ENCODE results near the gene PLTP.
"Not testable (repeated sequence)": the region's sequence is repeated elsewhere in the genome, so short reads cannot be mapped to it uniquely, and the experiment has no call there.

The PLTP gene, protein sequence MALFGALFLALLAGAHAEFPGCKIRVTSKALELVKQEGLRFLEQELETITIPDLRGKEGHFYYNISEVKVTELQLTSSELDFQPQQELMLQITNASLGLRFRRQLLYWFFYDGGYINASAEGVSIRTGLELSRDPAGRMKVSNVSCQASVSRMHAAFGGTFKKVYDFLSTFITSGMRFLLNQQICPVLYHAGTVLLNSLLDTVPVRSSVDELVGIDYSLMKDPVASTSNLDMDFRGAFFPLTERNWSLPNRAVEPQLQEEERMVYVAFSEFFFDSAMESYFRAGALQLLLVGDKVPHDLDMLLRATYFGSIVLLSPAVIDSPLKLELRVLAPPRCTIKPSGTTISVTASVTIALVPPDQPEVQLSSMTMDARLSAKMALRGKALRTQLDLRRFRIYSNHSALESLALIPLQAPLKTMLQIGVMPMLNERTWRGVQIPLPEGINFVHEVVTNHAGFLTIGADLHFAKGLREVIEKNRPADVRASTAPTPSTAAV

DNA sequence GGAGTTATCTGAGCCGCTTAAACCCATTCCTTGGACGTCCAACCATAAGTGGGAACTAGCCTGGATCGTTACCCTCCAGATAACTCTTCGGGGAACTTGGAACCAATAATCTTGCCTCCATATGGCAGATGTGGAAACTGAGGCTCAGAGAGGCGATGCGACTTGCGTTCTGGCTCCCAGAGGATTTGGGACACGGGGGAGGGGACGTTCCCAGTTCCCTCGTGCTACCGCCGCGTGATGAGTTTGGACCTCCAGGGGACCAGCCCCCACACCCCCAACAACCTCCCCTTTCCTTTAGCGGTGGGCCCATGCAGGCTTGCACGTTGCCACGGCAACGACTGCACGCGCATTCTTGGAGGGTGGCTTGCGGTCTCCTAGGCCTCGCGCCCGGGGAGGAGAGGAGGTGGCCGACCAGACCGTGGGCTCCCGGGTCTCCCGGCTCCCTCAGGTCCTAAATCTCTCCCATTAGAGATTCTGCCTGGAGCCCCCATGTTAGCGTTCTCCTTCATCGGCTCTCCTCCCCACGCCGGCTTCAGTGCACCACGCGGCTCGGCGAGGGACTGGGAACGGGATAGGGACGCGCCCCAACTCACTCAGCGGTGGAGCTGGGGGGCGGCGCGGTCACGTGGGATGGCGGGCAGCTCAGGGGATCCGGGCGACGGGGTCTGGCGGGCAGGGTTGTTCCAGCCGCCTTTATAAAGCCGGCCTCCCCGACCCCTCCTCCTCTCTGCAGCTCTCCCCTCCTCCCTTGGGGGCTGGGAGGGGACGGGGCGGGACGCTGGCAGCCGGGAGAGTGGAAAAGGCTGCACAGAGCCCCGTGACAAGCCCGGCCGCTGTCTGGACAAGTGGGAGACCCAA lies at the start of gene PLTP:
PLTP (minus strand) TSS at position 670 of the 858 bp plus-strand sequence. CDS start 703 bp downstream, outside the sequence.
- peak in 4 of 6 experiments; percentile 8 to 24 (median 18) for DNase-seq

DNA sequence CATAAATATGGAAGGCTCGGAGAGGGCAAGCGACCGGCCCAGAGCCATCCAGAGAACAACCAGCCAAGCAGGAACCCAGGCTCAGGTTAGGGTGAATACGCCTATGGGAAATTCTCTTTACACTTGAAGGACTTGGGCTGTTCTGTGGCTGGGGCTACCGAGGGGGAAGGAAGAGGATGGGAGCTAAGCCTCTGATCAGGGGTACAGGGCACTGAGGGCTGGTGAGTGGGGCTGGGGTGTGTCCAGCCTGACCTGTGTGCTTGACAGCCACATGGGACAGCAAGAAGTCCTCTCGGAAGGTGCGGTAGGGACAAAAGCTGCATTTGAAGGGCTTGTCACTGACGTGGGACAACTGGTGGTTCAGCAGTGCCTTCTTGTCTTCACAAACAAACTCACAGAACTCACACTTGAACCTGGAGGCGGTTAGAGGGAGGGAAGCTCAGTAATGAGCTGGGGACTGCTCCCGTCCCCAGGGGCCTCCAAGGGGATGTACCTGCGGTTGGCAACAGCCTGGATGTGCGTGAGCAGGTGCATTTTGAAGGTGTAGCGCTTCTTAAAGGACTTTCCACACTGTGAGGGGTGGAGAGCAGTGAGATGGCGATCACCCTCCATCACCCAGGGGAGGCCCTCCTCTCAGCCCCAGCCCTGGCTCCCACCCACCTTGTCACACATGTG lies 48.1 kb upstream of the PLTP start:
- no peak for DNase-seq

DNA sequence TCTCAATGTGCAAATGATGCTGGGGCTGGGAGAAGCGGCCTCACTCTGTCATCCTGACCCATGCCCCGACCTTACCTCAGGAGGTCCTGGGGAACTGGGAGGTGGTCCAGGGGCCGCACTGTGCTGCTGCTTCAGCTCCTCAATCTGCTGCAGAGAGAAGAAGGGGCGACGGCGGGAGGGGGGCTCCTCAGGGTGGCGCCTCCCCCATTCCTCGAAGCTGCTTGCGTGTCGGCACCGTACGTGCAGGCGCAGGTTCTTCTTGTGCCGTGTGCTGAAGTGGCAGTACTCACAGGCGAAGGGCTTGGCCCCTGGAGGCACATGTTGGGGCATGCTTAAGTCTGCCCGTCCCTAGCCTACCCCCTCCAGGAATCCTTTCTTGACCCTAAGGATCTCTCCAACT lies 47.2 kb upstream of the PLTP start:
- DNase-seq, result no peak

DNA sequence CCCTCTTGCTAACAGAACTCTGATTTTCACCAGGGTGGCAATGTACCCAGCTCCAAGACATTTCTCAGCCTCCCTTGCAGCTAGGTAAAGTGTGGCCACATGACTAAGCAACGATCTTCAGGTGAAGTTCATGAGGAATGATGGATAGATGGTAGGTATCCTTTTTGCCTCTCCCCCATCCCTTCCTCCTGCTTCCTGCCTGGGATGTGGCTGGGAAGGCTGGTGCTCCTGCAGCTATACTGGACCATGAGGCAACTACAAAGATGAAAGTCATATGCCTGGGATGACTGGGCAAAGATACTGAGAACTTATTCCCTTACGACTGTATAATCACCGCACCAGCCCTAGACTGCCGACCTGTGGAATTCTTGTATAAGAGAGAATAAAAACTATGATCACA lies 46.6 kb upstream of the PLTP start:
- DNase-seq, result no peak

DNA sequence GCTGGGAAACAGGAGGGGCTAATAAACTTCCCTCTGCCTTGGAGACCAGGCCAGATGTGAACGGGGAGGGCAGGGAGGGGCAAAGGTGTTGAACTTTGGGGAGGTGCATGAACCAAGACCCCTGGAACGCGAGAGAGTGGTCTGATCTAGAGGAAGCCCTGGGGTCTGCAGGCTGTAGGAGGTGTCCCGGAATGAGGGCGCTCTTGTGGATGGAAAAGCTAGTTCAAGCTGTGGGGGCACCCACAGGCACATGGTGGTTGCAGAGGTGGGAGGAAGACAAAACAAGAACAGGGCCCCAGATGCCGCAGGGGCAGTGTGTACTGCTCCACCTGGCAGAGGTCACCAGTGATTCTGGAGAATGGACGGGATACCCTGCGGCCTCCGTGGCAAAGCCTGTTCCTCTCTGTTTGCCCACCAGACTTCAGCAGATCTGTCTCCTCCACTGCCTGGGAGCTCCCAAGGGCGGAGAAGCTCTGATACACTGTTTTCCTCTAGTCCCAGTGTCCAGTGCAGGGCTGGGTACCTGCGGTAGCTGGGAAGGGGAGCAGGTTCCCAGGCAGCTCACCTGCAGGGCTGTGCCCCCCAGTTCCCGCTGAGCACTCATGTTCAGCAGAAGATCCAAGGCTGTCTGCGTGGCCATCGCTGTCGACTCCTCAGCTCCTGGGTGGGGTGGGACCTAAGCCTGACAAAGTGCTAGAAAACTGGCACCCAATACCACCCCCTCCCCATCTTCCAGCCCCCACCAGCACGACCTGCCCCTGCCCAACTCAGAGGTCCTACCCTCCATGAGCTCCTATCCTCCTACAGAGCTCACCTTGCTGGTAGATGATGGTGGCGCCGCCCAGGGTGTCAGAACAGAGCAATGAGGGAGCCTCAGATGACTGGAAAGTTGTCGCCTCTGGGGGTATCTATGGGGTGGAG lies 45.3 kb upstream of the PLTP start:
- no peak for DNase-seq

DNA sequence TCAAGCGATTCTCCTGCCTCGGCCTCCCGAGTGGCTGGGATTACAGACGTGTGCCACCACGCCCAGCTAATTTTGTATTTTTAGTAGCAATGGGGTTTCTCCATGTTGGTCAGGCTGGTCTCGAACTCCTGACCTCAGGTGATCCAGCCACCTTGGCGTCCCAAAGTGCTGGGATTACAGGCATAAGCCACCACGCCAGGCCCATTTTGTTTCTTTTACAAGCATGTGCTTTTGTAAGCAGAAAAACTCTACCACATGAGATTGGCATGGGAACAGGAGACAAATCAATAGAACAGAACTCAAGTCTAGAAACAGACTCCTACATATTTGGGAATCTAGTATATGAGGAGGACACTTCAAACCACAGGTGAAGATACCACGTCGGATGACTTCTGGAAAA lies 44.4 kb upstream of the PLTP start:
- DNase-seq, result not testable (repeated sequence)

DNA sequence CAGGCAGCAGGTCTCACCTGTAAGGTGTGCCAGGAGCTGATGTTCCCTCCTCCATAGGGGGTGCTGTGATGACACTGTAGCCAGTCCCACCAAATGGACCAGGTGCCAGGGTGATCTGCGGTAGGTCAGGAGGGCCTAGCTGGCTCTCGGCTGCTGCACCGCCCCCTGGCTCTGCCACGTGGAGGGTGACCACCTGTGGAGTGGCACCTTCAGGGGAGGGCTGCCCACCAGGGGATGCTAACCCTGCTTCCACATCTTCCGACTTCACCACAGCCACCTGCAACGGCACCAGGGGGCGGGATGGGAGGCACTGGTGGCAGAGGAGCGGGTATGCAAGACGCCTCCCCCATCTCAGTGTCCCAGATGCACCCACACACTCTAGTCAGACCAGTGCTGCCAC lies 41.7 kb upstream of the PLTP start:
- no peak for DNase-seq

DNA sequence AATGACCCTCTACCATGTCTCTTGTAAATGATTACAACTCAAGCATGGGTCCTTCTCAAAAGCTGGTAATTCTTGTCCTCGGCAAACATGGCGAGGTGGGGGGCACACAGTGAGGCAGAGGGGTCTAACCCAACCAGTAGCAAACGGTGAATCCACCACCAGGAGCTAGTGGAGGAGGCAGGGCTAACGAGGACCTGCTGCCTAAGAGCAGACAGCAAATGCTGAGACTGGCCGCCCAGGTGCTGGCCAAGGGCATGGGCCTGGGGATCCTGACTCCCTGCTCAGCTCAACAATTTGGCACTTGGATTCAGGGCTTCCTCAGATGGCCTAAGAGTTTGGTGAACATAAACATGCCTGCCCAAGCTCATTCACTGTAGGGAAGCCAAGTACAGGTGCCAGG lies 40.9 kb upstream of the PLTP start:
- DNase-seq, result no peak

DNA sequence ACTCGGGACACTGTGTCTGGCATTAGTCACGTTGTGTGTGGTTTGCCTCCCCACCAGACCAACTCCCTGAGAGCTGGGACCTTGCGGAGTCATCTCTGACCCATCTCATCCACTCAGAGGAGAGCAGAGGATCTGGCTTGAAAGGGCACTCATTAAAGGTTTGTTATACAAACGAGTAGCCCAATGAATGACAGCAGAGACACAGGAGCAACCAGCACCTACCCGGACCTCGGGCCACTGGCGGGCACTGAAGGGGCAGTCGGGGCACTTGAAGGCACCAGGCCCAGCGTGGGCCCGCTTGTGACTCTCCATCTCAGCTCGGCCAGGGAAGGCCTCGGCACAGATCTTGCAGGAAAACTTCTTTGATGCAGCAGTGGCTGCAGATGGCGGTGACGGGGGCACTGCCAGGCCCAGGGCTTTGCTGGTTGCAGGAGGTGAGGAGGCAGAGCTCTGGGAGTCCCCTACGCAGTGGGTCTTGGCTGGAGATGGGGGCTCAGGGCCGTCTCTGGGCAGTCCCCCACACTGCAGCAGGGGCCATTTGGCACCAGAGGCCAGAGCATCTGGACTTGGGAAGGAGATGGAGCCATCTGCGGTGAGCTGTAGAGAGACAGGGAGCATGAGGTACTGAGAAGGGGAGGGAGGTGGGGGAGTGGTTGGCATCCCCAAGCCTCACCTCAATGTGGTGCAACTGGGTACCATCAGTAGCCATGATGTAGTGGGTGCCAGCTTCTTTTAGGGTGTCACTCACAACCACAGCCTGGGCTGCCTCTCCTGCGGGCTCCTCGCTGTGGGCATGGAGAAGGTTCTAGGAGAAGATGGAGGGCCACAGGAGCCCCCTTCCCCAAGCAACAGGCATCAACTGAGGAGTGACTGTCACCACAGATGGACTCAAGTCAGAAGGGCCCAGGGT lies 40.2 kb upstream of the PLTP start:
- DNase-seq, result no peak

DNA sequence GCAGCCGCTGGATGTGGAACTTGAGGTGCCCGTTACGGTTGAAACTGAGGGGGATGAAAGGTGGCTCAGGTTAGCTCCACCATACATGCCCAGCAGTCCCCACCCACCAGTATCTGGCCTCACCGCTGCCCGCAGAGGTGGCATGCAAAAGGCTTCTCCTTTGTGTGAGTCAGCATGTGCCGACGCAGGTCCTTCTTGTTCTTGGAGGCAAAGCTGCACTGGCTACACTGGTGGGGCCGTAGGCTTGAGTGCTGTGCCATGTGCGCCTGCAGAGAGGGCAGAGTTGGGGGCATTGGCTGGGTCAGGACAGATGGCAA lies 38.3 kb upstream of the PLTP start:
- DNase-seq, result no peak

DNA sequence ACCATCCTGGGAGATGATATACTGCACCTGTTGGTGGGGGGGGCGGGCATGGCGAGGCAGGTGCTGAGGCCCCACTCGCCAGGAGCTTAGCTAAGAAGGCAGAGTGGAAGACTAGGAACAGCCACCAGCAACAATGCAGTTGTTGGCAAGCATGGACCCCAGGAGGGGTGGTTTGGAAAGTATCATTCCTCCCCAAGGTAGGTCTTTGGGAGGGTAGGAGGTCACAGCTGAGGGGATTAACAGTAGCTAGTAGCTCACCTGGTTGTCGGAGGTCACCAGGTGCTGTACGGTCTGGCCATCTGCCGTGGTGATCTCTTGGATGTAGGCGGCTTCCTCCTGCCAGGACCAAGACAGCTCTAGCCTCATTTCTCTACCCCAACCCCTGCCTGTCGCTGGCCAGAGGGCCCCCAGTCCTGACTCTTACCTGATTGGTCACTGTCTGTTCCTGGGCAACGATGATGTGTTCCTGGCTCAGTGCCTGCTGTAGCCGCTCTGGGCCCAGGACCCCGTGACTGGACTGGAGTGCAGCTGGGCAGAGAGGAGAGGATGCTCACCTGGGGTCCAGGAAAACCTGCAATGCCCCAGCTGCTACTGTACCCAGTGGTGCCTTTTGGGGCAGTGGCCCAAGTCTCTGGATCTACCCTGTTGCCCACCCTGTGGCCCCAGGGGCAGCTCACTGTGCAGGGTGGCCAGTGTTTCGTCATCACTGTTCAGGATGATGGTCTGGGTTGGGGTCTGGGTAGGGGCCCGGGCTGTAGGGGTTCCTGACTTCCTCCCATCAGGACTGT lies 37.8 kb upstream of the PLTP start:
- DNase-seq, result no peak

DNA sequence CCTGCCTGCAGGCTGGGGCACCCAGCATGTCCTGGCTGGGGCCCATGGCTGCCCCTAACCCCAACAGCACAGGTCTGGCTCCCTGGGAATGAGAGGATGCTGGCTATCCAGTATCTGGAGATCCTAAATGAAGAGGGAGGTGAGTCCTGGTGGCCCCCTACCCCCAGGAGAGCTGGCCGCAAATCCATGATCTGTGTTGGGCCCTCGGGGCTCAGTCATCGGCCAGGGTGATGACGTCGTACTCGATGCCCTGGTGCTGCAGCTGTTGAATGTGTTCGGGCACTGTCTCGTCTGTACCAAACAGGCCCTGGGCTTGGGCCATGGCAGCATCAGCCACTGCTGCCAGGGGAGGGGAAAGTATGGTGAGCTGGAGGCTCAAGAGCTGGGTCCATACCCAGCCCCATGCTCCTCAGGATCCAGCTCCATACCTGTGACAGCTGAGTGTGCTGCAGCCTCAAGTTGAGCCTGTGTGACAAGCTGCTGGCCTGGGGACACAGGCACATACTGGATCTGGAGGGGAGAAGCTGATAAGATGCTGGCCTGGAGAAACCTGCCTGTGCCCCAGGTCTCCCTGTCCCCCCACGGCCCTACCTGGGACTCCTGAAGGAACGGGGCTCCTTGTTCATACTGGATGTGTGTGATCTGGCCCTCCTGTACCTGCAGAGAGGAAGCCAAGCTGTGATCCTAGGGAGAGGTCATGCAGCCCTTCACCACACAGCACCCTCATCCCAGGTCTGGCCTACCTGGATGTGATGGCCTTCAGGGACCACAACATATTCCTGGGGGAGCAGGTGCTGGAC lies 37.0 kb upstream of the PLTP start:
- no peak for DNase-seq

DNA sequence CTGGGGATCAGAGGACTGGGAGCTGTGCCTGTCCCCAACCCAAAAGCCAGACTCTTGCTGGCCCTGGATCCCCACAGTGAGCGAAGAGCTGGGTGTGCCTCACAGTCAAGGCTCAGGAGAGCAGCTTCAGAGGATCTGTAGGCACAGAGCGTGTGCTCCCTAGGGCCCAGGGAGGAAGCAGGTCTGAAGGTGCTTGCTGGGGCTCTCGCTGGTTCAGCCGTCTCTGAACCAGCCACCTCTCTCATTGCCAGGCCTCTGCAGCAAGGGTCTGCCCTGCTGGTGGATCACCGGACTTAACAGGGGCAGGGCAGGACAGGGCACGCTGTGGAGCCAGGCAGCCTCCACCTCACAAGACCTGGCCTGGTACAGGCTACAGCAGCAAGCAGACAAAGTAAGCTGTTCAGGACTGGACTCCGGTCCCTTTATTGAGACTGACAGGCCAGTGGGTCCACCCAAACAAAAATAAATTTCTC lies 36.3 kb upstream of the PLTP start:
- DNase-seq, result no peak

DNA sequence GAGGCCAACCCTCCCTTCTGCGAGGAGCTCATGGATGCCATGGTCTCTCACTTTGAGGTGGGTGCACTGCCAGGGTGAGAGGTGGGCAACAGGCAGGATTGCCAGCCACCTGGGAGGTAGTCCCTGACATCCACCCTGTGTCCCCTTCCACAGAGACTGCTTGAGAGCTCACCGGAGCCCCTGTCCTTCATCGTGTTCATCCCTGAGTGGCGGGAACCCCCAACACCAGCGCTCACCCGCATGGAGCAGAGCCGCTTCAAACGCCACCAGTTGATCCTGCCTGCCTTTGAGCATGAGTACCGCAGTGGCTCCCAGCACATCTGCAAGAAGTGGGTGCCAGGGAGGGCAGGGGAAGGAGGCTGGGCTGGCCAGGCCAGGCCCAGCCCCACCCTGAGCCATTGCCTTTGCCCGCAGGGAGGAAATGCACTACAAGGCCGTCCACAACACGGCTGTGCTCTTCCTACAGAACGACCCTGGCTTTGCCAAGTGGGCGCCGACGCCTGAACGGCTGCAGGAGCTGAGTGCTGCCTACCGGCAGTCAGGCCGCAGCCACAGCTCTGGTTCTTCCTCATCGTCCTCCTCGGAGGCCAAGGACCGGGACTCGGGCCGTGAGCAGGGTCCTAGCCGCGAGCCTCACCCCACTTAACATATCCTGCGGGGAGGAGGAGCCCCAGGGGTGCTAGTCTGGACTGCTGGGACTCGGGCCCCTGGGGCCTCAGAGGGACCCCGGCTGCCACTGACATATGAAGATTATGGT lies 35.3 kb upstream of the PLTP start:
- DNase-seq, result no peak

DNA sequence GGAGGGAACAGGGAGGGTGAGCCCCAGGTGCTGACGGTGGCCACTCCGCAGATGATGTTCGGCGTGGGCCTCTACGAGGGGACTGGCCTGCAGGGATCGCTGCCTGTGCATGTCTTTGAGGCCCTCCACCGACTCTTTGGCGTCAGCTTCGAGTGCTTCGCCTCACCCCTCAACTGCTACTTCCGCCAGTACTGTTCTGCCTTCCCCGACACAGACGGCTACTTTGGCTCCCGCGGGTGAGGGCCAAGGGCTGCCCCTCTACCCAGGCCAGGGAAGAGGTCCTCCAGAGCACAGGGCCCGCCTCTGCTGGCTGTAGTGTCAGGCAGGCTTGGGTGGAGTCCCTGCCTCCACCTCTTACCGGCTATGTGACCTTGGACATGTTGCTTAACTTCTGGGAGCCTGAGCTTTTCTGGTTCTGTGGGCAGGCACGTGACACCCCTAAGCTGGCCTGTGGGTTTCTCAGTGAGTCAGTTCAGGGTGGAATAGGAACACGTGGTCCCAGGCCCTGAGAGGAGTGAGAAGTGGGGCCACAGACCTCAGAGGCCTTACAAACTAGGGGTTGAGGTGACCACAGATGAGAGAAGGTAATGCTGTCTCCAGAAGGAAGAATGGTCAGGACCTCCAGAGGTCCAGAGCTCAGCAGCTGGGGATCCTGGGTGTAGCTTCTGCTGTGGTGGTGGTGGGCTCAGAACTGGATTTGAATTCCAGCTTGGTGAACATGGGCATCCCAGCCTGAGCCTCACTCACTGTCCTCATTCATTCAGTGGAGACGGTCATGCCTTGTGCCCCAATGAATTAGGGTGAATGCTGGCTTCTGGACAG lies 34.4 kb upstream of the PLTP start:
- DNase-seq, result no peak

DNA sequence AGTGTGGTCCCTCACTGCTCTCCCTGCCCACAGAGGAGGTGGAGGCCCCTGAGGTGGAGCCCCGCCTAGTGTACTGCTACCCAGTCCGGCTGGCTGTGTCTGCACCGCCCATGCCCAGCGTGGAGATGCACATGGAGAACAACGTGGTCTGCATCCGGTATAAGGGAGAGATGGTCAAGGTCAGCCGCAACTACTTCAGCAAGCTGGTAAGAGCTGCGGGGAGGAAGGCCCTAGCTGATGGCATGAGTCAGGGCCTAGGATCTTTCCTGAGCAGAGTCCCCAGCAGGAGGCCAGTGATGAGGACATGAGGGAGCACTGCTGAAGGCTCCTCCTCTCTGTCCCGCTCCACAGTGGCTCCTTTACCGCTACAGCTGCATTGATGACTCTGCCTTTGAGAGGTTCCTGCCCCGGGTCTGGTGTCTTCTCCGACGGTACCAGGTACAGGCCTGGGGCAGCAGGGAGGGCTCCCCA lies 33.8 kb upstream of the PLTP start:
- no peak for DNase-seq

DNA sequence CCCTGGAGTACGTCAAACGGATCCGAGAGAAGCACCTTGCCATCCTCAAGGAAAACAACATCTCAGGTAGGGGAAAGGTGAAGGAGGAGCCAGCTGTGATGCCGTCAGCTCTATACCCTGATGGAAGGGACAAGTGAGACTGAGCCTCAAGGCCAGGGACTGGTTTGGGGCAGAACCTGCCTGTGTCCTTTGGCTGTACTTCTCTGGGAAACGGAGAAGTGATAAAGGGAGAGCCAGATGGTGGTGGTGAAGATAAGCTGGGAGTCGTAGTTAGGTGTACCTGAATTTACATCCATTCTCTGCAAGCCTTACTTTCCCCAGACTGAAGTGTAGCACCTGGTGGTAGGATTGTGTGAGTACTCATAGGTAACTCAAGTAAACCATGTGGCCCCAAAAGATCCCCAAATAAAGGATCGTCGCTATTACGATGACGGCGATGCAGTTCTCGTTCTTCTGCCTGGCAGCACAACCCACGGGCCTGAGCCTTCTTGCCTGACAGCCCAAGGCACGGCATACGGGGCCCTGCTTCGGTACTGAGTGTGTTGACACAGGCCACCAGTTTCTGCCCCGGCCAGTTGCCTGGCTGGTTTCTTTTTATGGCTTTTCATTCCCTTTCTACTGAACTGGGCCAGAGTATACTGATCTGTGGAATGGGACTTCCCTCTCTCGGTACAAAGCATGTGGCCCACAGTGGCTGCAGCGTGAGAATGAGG lies 33.2 kb upstream of the PLTP start:
- DNase-seq, result no peak

Data from stimulated activated naive CD4-positive, alpha-beta T cell (primary cell).